ENCODE data around the gene SETBP1.

The SETBP1 gene

GRCh38 chr18:44935455-44935854, 254.8 kb downstream of the SETBP1 start:
- H3K27me3 ChIP-seq (ENCODE audit: insufficient read depth, insufficient read length) = no peaks in the 10 kb centered on the region
- no peaks in the 10 kb centered on the region for H3K4me1 ChIP-seq (ENCODE audit: insufficient read depth, insufficient read length)
- no peak for TF ChIP-seq SUZ12 (IDR thresholded peaks at IDR 0.05; ENCODE audit: extremely low read depth, insufficient read depth, insufficient read length)
- TF ChIP-seq ZNF274 (IDR thresholded peaks at IDR 0.05; ENCODE audit: low read depth, low read length) = no peak
- TF ChIP-seq YY1 (IDR thresholded peaks at IDR 0.05; ENCODE audit: insufficient read depth, insufficient read length) = no peak
- no peak for DNase-seq (ENCODE audit: low read depth, low spot score)
- H3K9me3 ChIP-seq (ENCODE audit: insufficient read depth, low read length) = peaks cover 16% of the 10 kb centered on the region; the same call in 1 of the 2 replicates
- H3K4me3 ChIP-seq (ENCODE audit: insufficient read length, low read depth) = no peak overlapping the region
- no peak overlapping the region for H3K9ac ChIP-seq (ENCODE audit: insufficient read length, low read depth)
- H3K36me3 ChIP-seq (ENCODE audit: insufficient read depth, insufficient read length, low read length) = no peaks in the 10 kb centered on the region

- TF ChIP-seq SUZ12 (IDR thresholded peaks at IDR 0.05; ENCODE audit: extremely low read depth, insufficient read depth, insufficient read length) = no peak
- TF ChIP-seq ZNF274 (IDR thresholded peaks at IDR 0.05; ENCODE audit: low read depth, low read length) = no peak
- no peak for TF ChIP-seq YY1 (IDR thresholded peaks at IDR 0.05; ENCODE audit: insufficient read depth, insufficient read length)
- Histone ChIP-seq H3K9me3 (ENCODE audit: insufficient read depth, low read length) (peaks cover 16% of the 10 kb centered on the region; the same call in 1 of the 2 replicates), H3K36me3 (ENCODE audit: insufficient read depth, insufficient read length, low read length) (no peaks in the 10 kb centered on the region), H3K9ac (ENCODE audit: insufficient read length, low read depth) (no peak overlapping the region), H3K27me3 (ENCODE audit: insufficient read depth, insufficient read length) (no peaks in the 10 kb centered on the region), H3K4me1 (ENCODE audit: insufficient read depth, insufficient read length) (no peaks in the 10 kb centered on the region), H3K4me3 (ENCODE audit: insufficient read length, low read depth) (no peak overlapping the region)
- no peak for DNase-seq (ENCODE audit: low read depth, low spot score)
Measured at GRCh38 chr18:44936485-44936884, 255.8 kb downstream of the SETBP1 start.

GRCh38 chr18:44937960-44938719, 257.5 kb downstream of the SETBP1 start:
- H3K9ac ChIP-seq (ENCODE audit: insufficient read length, low read depth) = no peak overlapping the region
- H3K27me3 ChIP-seq (ENCODE audit: insufficient read depth, insufficient read length) = no peaks in the 10 kb centered on the region
- H3K36me3 ChIP-seq (ENCODE audit: insufficient read depth, insufficient read length, low read length) = no peaks in the 10 kb centered on the region
- H3K4me3 ChIP-seq (ENCODE audit: insufficient read length, low read depth) = no peak overlapping the region
- TF ChIP-seq YY1 (IDR thresholded peaks at IDR 0.05; ENCODE audit: insufficient read depth, insufficient read length) (no peak), ZNF274 (IDR thresholded peaks at IDR 0.05; ENCODE audit: low read depth, low read length) (no peak), SUZ12 (IDR thresholded peaks at IDR 0.05; ENCODE audit: extremely low read depth, insufficient read depth, insufficient read length) (no peak)
- DNase-seq (ENCODE audit: low read depth, low spot score) = no peak
- H3K9me3 ChIP-seq (ENCODE audit: insufficient read depth, low read length) = peaks cover 16% of the 10 kb centered on the region; the same call in 1 of the 2 replicates
- H3K4me1 ChIP-seq (ENCODE audit: insufficient read depth, insufficient read length) = no peaks in the 10 kb centered on the region

GRCh38 chr18:44938720-44939665, 258.3 kb downstream of the SETBP1 start:
- DNase-seq (ENCODE audit: low read depth, low spot score) = no peak
- no peak overlapping the region for H3K9ac ChIP-seq (ENCODE audit: insufficient read length, low read depth)
- peaks cover 10% of the 10 kb centered on the region; the same call in 1 of the 2 replicates for H3K9me3 ChIP-seq (ENCODE audit: insufficient read depth, low read length)

GRCh38 chr18:44941516-44941915, 260.8 kb downstream of the SETBP1 start:
- no peak overlapping the region for H3K9ac ChIP-seq (ENCODE audit: insufficient read length, low read depth)

More at GRCh38 chr18:44938720-44939665, 258.3 kb downstream of the SETBP1 start:
- Histone ChIP-seq H3K27me3 (ENCODE audit: insufficient read depth, insufficient read length) (no peaks in the 10 kb centered on the region), H3K36me3 (ENCODE audit: insufficient read depth, insufficient read length, low read length) (no peaks in the 10 kb centered on the region), H3K4me1 (ENCODE audit: insufficient read depth, insufficient read length) (no peaks in the 10 kb centered on the region), H3K4me3 (ENCODE audit: insufficient read length, low read depth) (no peak overlapping the region)
- TF ChIP-seq SUZ12 (IDR thresholded peaks at IDR 0.05; ENCODE audit: extremely low read depth, insufficient read depth, insufficient read length) (no peak), ZNF274 (IDR thresholded peaks at IDR 0.05; ENCODE audit: low read depth, low read length) (no peak), YY1 (IDR thresholded peaks at IDR 0.05; ENCODE audit: insufficient read depth, insufficient read length) (no peak)

GRCh38 chr18:44942073-44942472, 261.4 kb downstream of the SETBP1 start:
- TF ChIP-seq ZNF274 (IDR thresholded peaks at IDR 0.05; ENCODE audit: low read depth, low read length) = no peak
- no peak for TF ChIP-seq YY1 (IDR thresholded peaks at IDR 0.05; ENCODE audit: insufficient read depth, insufficient read length)
- no peak for TF ChIP-seq SUZ12 (IDR thresholded peaks at IDR 0.05; ENCODE audit: extremely low read depth, insufficient read depth, insufficient read length)
- DNase-seq (ENCODE audit: low read depth, low spot score) = no peak

More at GRCh38 chr18:44941516-44941915, 260.8 kb downstream of the SETBP1 start:
- Histone ChIP-seq H3K36me3 (ENCODE audit: insufficient read depth, insufficient read length, low read length) (no peaks in the 10 kb centered on the region), H3K27me3 (ENCODE audit: insufficient read depth, insufficient read length) (no peaks in the 10 kb centered on the region), H3K4me1 (ENCODE audit: insufficient read depth, insufficient read length) (peaks cover 4% of the 10 kb centered on the region), H3K9me3 (ENCODE audit: insufficient read depth, low read length) (no peaks in the 10 kb centered on the region), H3K4me3 (ENCODE audit: insufficient read length, low read depth) (no peak overlapping the region)
- no peak for TF ChIP-seq YY1 (IDR thresholded peaks at IDR 0.05; ENCODE audit: insufficient read depth, insufficient read length)
- DNase-seq (ENCODE audit: low read depth, low spot score) = no peak

More at GRCh38 chr18:44942073-44942472, 261.4 kb downstream of the SETBP1 start:
- Histone ChIP-seq H3K27me3 (ENCODE audit: insufficient read depth, insufficient read length) (no peaks in the 10 kb centered on the region), H3K9ac (ENCODE audit: insufficient read length, low read depth) (no peak overlapping the region), H3K4me3 (ENCODE audit: insufficient read length, low read depth) (no peak overlapping the region), H3K36me3 (ENCODE audit: insufficient read depth, insufficient read length, low read length) (no peaks in the 10 kb centered on the region), H3K4me1 (ENCODE audit: insufficient read depth, insufficient read length) (peaks cover 4% of the 10 kb centered on the region), H3K9me3 (ENCODE audit: insufficient read depth, low read length) (no peaks in the 10 kb centered on the region)
